ENCODE results near the gene SLC44A4. TPM values are rescaled to one million over a fixed set of nuclear protein-coding genes. Genes with fewer than 3 reads are reported as not detected.
"Not testable (repeated sequence)": the region's sequence is repeated elsewhere in the genome, so short reads cannot be mapped to it uniquely, and the experiment has no call there.

SLC44A4 gene
- total RNA-seq, 1 donor from 2014 or later = 0.51 TPM

DNA sequence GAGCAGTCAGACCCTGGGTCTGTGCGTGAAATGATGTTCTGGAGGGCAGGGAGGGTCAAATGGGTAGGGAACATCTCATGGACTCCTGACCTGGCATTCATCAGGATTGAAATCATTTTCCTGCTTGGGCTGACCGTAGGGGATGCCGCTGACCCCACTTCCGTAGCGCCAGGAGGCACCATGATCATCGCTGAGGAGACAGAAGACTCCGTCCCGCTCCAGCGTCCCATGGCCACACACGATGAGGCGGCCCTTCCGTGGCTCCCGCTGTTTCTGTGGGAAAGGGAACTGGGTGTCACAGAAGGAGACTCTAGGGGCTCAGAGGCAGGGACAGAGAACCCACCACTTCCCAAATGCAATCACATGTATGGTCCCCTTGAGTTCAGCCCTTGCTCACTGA is 18.4 kb downstream of the SLC44A4 start:
- no peak for DNase-seq (ENCODE audit: low spot score)

DNA sequence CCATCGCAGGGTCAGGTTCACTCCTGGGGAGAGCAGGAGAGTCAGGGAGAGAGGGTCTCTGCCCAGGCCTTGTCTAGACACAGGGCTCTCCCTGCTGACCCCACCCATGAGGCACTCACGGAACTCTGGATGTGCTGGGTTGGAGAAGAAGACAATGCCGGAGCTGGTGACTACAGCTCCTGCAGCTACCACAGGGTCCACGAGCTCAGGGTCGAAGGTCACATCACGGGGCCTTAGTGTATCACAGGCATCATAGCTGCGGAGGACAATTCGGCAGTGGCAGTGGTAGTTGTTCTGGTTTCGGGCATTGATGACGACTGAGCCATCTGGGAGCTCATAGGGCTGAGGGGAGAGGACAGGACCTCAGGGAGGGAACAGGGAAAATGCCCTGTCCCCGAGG is 18.9 kb downstream of the SLC44A4 start:
- no peak for DNase-seq (ENCODE audit: low spot score)

DNA sequence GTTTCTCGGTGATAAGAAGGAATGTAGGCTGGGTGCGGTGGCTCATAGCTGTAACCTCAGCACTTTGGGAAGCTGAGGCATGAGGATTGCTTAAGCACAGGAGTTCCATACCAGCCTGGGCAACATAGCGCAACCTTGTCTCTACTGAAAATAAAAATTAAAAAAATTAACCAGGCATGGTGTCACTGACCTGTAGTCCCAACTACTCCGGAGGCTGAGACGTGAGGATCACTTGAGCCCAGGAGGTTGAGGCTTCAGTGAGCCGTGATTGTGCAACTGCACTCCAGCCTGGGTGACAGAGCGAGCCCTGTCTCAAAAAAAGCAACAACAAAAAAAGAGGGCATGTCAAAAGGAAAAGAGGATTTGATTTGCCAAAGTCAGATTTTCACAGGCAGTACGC is 20.1 kb downstream of the SLC44A4 start:
- DNase-seq (ENCODE audit: low spot score) = no peak

GRCh38 chr6:31857774-31858173 is 21.0 kb downstream of the SLC44A4 start:
- DNase-seq (ENCODE audit: low spot score) = not testable (repeated sequence)

GRCh38 chr6:31851980-31852718 is 26.6 kb downstream of the SLC44A4 start:
- DNase-seq (ENCODE audit: low spot score) = not testable (repeated sequence)

GRCh38 chr6:31851485-31851832 is 27.3 kb downstream of the SLC44A4 start:
- DNase-seq (ENCODE audit: low spot score) = no peak

DNA sequence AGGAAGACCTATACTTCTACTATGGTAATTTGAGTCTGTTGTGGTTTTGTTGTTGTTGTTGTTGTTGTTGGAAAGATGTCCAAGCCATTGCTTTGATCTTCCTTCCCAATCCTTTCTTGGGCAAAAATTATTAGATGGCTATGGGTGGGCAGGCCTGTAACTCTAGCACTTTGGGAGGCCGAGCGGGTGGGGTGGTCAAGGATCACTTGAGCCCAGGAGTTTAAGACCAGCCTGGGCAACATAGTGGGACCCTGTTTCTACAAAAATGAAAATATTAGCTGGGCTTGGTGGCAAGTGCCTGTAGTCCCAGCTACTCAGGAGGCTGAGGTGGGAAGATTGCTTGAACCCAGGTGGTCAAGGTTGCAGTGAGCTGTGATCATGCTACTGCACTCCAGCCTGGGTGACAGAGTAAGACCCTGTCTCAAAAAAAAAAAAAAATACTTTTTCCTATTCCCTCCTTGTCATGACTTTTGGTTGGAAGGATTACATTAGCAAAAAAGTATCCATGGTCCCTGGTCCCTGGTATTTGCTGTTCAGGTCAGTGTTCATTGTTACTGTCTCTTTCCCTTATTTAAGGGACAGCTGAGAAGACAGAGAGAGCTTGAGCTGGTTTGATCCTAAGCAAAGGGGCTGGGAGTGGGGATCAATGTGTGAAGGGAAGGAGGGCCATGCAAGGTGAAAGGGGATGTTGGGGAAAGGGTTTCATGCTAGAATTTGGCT is 27.9 kb downstream of the SLC44A4 start:
- no peak for DNase-seq (ENCODE audit: low spot score)

- DNase-seq (ENCODE audit: low spot score) = no peak
Observed at GRCh38 chr6:31847276-31847978, 31.4 kb downstream of the SLC44A4 start.

GRCh38 chr6:31844507-31844906 is 34.3 kb downstream of the SLC44A4 start:
- DNase-seq (ENCODE audit: low spot score) = no peak

GRCh38 chr6:31842053-31842452 is 36.7 kb downstream of the SLC44A4 start:
- no peak for DNase-seq (ENCODE audit: low spot score)

DNA sequence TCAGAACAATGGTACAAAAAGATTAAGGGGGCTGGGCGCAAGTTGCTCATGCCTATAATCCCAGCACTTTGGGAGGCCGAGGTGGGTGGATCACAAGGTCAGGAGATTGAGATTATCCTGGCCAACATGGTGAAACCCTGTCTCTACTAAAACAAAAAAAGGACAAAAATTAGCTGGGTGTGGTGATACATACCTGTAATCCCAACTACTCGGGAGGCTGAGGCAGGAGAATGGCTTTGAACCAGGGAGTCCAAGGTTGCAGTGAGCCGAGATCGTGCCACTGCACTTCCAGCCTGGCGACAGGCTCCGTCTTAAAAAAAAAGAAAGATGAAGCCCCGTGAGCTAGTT is 39.0 kb downstream of the SLC44A4 start:
- DNase-seq (ENCODE audit: low spot score) = not testable (repeated sequence)

DNA sequence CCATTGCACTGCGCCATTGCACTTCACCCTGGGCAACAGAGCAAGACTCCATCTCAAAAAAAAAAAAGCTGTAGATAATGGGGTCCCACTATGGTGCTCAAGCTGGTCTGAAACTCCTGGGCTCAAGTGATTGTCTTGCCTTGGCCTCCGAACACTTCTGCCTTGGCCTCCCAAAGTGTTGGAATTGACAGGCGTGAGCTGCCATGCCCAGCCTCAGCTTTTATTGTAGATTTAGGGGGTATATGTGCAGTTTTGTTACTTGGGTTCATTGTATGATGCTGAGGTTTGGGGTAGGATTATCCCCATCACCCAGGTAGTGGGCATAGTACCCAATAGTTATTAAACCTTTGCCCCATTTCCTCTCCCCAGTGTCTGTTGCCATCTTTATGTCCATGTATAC is 39.8 kb downstream of the SLC44A4 start:
- DNase-seq (ENCODE audit: low spot score) = no peak

DNA sequence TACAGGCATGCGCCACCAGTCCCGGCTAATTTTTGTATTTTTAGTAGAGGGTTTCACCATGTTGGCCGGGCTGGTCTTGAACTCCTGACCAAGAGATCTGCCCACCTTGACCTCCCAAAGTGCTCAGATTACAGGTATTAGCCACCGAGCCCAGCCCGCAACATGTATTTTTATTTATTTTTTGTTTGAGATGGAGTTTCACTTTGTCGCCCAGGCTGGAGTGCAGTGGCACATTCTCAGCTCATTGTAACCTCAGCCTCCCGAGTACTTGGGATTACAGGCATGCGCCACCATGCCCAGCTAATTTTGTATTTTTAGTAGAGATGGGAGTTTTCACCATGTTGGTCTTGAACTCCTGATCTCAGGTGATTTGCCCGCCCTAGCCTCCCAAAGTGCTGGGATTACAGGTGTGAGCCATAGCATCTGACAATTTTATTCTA is 40.7 kb downstream of the SLC44A4 start:
- DNase-seq (ENCODE audit: low spot score) = not testable (repeated sequence)

DNA sequence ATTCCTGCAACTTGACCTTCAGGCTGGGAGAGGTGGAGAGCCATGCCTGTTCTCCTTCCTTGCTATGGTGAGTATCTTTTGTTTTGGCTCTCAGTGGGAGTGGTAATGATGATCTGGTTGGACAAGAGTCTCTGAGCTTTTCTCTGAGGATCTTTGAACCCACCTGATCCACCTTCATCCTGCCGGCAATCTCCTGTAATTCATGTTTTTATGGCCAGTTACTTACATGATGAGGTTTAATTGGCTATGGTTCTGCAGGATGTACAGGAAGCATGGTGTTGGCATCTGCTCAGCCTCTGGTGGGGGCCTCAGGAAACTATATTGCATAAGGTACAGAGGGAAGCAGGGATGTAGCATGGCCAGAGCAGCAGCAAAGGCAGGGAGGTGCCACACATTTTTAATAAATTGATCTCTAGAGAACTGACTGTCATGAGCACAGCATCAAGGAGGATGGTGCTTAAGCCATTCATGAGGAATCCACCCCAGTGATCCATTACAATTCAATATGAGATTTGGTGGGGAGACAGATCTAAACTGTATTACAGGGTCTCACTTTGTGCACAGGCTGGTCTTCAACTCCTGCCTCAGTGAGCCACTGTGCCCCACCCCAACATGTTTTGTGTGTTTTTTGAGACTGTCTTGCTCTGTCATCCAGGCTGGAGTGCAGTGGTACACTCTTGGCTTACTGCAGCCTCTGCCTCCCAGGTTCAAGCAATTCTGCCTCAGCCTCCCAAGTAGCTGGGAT is 41.3 kb downstream of the SLC44A4 start:
- DNase-seq (ENCODE audit: low spot score) = no peak

- DNase-seq (ENCODE audit: low spot score) = no peak
Observed at GRCh38 chr6:31836474-31837368, 42.1 kb downstream of the SLC44A4 start.

DNA sequence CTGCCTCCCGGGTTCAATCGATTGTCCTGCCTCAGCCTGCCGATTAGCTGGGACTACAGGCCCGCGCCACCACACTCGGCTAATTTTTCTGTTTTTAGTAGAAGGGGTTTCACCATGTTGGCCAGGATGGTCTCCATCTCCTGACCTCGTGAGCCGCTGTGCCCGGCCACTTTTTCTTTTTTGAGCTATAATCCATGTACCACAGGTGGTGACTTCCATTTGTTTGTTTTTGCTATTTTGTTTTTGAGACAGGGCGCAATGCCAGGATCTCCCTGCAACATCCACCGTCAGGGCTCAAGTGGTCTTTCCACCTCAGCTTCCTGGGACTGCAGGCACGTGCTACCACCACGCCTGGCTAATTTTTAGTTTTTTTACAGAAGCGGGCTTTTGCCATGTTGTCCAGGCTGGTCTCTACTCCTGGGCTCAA is 42.7 kb downstream of the SLC44A4 start:
- DNase-seq (ENCODE audit: low spot score) = no peak

DNA sequence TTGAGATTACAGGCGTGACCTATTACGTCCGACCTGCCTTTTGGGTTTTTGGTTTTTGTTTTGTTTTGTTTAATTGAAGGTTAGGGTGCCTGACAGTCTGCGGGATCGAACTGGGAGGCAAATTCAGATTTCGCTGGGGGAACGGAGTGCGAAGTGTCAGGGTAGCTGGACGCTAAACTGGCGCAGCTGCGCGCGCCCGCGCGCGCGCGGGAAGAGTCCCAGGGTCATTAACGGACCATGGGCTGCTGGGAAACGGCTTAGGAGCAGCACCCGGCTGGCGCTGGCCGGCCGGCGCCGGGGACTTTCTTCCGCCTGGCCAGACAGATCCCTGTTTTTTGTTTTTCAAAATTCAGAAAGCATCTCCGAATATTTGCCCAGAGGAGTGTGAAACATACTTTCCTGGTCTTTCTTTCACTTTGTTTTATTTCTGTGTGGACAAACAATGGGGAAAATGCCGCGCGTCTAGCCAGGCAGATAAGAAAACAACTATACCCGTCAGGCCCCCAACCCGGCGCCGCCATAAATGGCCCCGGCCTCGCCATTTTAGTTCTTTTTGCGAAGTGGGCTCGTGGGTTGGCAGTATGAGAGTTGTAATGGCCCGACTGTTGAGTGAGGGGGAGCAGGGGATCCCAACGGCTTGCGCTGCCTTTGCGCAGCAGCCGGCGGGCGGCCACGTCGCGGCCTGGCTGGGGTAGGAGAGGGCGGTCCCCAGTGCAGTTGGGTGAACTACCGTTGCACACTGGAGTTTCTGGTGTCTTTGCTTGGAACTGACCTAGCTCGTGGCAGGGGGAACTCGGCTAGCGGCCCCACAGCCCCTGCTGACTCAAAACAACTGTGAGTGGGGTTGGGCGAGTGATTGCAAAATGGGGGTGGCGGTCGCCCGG is 44.2 kb downstream of the SLC44A4 start:
- peak; percentile 94 for DNase-seq (ENCODE audit: low spot score)

DNA sequence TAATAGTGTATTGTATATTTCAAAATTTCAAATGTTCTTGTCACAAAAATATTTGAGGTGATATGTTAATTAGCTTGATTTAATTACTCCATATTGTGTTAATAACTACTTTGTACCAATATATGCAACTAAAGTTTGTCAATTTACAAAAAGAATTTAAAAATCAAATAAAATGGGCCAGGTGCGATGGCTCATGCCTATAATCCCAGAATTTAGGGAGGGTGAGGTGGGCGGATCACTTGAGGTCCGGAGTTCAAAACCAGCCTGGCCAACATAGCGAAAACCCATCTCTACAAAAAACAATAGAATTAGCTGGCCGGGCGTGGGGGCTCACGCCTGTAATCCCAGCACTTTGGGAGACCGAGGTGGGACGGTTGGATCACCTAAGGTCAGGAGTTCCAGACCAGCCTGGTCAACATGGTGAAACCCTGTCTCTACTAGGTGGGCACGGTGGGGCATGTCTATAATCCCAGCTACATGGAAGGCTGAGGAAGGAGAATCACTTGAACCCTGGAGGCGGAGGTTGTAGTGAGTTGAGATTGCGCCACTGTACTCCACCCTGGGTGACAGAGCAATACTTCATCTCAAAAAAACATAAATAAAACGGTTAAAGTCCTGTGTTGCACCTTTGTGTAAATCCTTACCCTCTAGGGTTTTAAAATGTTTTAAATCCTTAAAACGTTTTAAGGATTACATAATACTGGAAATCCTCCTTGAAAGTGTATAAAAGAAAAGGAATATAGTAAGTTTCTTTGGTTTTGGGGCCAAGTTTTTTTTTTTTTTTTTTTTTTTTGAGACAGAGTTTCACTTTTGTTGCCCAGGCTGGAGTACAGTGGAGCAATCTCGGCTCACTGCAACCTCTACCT is 47.2 kb downstream of the SLC44A4 start:
- DNase-seq (ENCODE audit: low spot score) = no peak

Measured in mesenteric fat pad (tissue), 1 donor.